ENCODE measurements around the gene ZNF274.

Gene ZNF274

GRCh38 chr19:58154679-58155648 is 27.9 kb upstream of the ZNF274 start:
- Histone ChIP-seq H2AFZ (ENCODE audit: low read length) (peak overlapping the region; percentile 42; the same call in 1 of the 2 replicates), H3K4me1 (ENCODE audit: low read length) (no peaks in the 10 kb centered on the region), H3K4me2 (ENCODE audit: low read depth, low read length) (peak overlapping the region; percentile 8; the same call in 1 of the 2 replicates), H3F3A (ENCODE audit: insufficient read depth, low read length) (no peaks in the 10 kb centered on the region), H3K4me3 (ENCODE audit: low read length) (peak overlapping the region; percentile 43), H3K9me2 (replicated peaks; ENCODE audit: insufficient read depth, low read length) (no peaks in the 10 kb centered on the region), H3K9ac (ENCODE audit: low read length) (no peak overlapping the region), H3K9me3 (replicated peaks; ENCODE audit: insufficient read depth, low read length) (no peaks in the 10 kb centered on the region), H3K36me3 (replicated peaks; ENCODE audit: insufficient read depth, low read length) (no peaks in the 10 kb centered on the region), H3K27ac (ENCODE audit: low read length) (no peak overlapping the region), H3K27me3 (replicated peaks; ENCODE audit: insufficient read depth, low read length) (no peaks in the 10 kb centered on the region), H4K20me1 (ENCODE audit: insufficient read depth, low read length) (no peaks in the 10 kb centered on the region), H3K79me2 (ENCODE audit: low read length) (no peaks in the 10 kb centered on the region)
- TF ChIP-seq CTCF (IDR thresholded peaks at IDR 0.05; ENCODE audit: low read length) (peak; percentile 54), EZH2phosphoT487 (IDR thresholded peaks at IDR 0.05; ENCODE audit: low read length) (no peak), EZH2 (optimal IDR thresholded peaks at IDR 0.05; ENCODE audit: low read depth, low read length) (no peak)
- DNase-seq, result peak; percentile 70

- no peaks in the 10 kb centered on the region for H3K36me3 ChIP-seq (replicated peaks; ENCODE audit: insufficient read depth, low read length)
Observed at GRCh38 chr19:58157045-58157728, 25.7 kb upstream of the ZNF274 start.

GRCh38 chr19:58166268-58166667 is 16.6 kb upstream of the ZNF274 start:
- H3K79me2 ChIP-seq (ENCODE audit: low read length), result no peaks in the 10 kb centered on the region
- H3K27ac ChIP-seq (ENCODE audit: low read length), result no peak overlapping the region
- H3K4me1 ChIP-seq (ENCODE audit: low read length), result no peaks in the 10 kb centered on the region
- no peaks in the 10 kb centered on the region for H3F3A ChIP-seq (ENCODE audit: insufficient read depth, low read length)
- no peaks in the 10 kb centered on the region for H3K9me2 ChIP-seq (replicated peaks; ENCODE audit: insufficient read depth, low read length)
- no peaks in the 10 kb centered on the region for H3K27me3 ChIP-seq (replicated peaks; ENCODE audit: insufficient read depth, low read length)
- no peak overlapping the region for H3K4me3 ChIP-seq (ENCODE audit: low read length)
- no peak for DNase-seq
- H2AFZ ChIP-seq (ENCODE audit: low read length), result no peak overlapping the region
- TF ChIP-seq EZH2 (optimal IDR thresholded peaks at IDR 0.05; ENCODE audit: low read depth, low read length) (no peak), EZH2phosphoT487 (IDR thresholded peaks at IDR 0.05; ENCODE audit: low read length) (no peak), CTCF (IDR thresholded peaks at IDR 0.05; ENCODE audit: low read length) (no peak)
- H4K20me1 ChIP-seq (ENCODE audit: insufficient read depth, low read length), result no peaks in the 10 kb centered on the region
- H3K4me2 ChIP-seq (ENCODE audit: low read depth, low read length), result no peak overlapping the region
- no peak overlapping the region for H3K9ac ChIP-seq (ENCODE audit: low read length)
- no peaks in the 10 kb centered on the region for H3K36me3 ChIP-seq (replicated peaks; ENCODE audit: insufficient read depth, low read length)
- H3K9me3 ChIP-seq (replicated peaks; ENCODE audit: insufficient read depth, low read length), result peaks cover 3% of the 10 kb centered on the region; the same call in 1 of the 2 replicates

More at GRCh38 chr19:58157045-58157728, 25.7 kb upstream of the ZNF274 start:
- Histone ChIP-seq H3K4me1 (ENCODE audit: low read length) (no peaks in the 10 kb centered on the region), H3K9me2 (replicated peaks; ENCODE audit: insufficient read depth, low read length) (no peaks in the 10 kb centered on the region), H3K79me2 (ENCODE audit: low read length) (no peaks in the 10 kb centered on the region), H2AFZ (ENCODE audit: low read length) (no peak overlapping the region), H3K4me2 (ENCODE audit: low read depth, low read length) (no peak overlapping the region), H3K27ac (ENCODE audit: low read length) (no peak overlapping the region), H3K4me3 (ENCODE audit: low read length) (no peak overlapping the region), H4K20me1 (ENCODE audit: insufficient read depth, low read length) (no peaks in the 10 kb centered on the region), H3K9ac (ENCODE audit: low read length) (no peak overlapping the region), H3F3A (ENCODE audit: insufficient read depth, low read length) (no peaks in the 10 kb centered on the region), H3K27me3 (replicated peaks; ENCODE audit: insufficient read depth, low read length) (no peaks in the 10 kb centered on the region), H3K9me3 (replicated peaks; ENCODE audit: insufficient read depth, low read length) (no peaks in the 10 kb centered on the region)
- DNase-seq, result no peak
- no peak for TF ChIP-seq CTCF (IDR thresholded peaks at IDR 0.05; ENCODE audit: low read length)
- TF ChIP-seq EZH2 (optimal IDR thresholded peaks at IDR 0.05; ENCODE audit: low read depth, low read length), result no peak
- no peak for TF ChIP-seq EZH2phosphoT487 (IDR thresholded peaks at IDR 0.05; ENCODE audit: low read length)

Measured in MM.1S (cell line).